Thoracic aorta (tissue), 2 donors: ENCODE measurements around the gene TAF9. TPM values are rescaled to one million over a fixed set of nuclear protein-coding genes. Genes with fewer than 3 reads are reported as not detected.
"Not testable (repeated sequence)": the region's sequence is repeated elsewhere in the genome, so short reads cannot be mapped to it uniquely, and the experiment has no call there.

Experiments
- ATAC-seq: fragments of 150-250 bp; one replicate; pipeline ENCODE4 v1.8.0; 2017; ENCODE audit warnings: low read depth; ENCODE audit not compliant: insufficient number of reproducible peaks, low FRiP score
- DNase-seq: peaks from one replicate; pipeline ENCODE4 v3.0.0-alpha.2; 2020; ENCODE audit warnings: low spot score
- H3K27ac ChIP-seq, 2 donors: fragments of 200-600 bp; sonication (generic); 1 replicate in 1 of 2; 2 replicates in 1 of 2; pipeline ENCODE4 v1.5.1; 2016; ENCODE audit warnings: mild to moderate bottlenecking in 2 of 2, moderate library complexity in 2 of 2
- H3K27me3 ChIP-seq: fragments of 200-600 bp; sonication (generic); replicated peaks from 2 replicates; pipeline ENCODE4 v1.6.0; 2016; ENCODE audit warnings: mild to moderate bottlenecking; ENCODE audit not compliant: insufficient read depth
- H3K36me3 ChIP-seq: fragments of 200-600 bp; sonication (generic); one replicate; pipeline ENCODE4 v1.5.1; 2016
- H3K4me1 ChIP-seq, 2 donors: fragments of 200-600 bp; sonication (generic); 1 replicate in 1 of 2; 2 replicates in 1 of 2; pipeline versions ENCODE4 v1.5.1 to v1.6.0; 2016; ENCODE audit warnings: low read depth in 2 of 2, mild to moderate bottlenecking in 1 of 2; ENCODE audit not compliant: control insufficient read depth in 1 of 2
- H3K4me3 ChIP-seq: fragments of 200-600 bp; sonication (generic); 2 replicates; pipeline ENCODE4 v1.5.1; 2016; ENCODE audit warnings: mild to moderate bottlenecking
- H3K9me3 ChIP-seq: fragments of 200-600 bp; sonication (generic); 2 replicates; pipeline ENCODE4 v1.5.1; 2016
- total RNA-seq, 2 donors: library from RNA; depleted of rRNA; stranded (reverse); fragments of >200 nt; gene quantifications; one replicate each; pipeline versions ENCODE4 v1.1.0 to v1.2.3, GENCODE V29; 2016
- TF ChIP-seq, protein P1 (sequence below): fragments of 200-600 bp; sonication (generic); IDR thresholded peaks from one replicate; pipeline ENCODE4 v1.5.1; 2019; ENCODE audit warnings: antibody characterized with exemption

The TAF9 gene
- total RNA-seq, 2 donors from 2014 or later: 7.9 to 40.8 TPM

DNA sequence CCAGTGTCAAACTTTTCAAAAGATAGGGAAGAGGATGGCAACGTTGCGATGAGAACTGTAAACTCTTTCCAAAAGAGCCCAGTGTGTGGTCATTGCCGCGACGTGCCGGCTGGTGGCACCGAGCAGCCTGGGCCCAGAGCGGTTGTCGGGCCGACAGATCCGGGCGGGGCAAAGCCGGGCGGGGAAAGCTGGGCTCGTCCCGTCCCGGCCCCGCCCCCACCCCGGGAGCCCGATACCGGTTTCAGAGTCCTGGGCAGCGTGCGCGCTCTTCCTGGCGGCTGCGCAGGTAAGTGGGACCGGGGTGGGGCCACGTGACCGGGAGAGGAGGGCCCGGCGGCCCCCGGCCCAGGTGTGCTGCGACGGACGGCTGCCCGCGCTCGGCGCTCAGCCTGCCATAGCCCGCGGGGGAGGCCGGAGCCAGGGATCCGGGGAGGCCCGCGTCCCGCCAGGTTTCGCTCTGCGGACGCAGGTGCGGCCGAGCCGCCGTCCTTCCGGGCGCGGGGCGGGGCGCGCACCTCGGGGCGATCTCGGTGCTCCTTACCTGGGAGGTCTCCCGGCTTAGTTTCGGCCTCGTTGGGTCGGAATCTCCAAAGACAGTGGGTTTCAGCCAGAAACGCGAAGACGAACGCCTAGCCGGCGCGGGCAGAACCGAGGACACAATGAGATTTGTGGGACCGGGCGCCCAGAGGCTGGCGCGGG lies 45.7 kb upstream of the TAF9 start, which contains the start of gene MARVELD2:
Gene MARVELD2 (plus strand): TSS at position 232 of the 699 bp plus-strand sequence. CDS start 4,270 bp downstream, outside the sequence.
- H3K4me3 ChIP-seq: peak within 1 kb of the TSS; percentile 81

DNA sequence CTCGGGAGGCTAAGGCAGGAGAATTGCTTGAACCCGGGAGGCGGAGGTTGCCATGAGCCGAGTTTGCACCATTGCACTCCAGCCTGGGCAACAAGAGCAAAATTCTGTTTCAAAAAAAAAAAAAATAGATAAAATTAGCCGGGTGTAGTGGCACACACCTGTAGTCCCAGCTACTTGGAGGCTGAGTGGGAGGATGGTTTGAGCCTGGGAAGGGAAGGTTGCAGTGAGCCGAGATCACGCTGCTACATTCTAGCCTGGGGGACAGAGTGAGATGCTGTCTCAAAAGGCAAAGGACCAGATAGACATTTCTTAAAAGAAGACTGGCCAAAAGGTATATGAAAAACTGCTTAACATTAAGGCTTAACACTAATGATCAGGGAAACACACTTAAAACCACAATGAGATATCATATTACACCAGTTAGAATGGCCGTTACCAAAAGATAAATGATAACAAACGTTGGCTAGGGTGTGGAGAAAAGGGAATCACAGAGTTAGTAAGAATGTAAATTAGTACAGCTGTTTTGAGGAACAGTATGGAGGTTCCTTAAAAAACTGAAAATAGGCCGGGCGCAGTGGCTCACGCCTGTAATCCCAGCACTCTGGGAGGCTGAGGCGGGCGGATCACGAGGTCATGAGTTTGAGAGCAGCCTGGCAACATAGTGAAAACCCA lies 35.5 kb upstream of the TAF9 start:
- H3K36me3 ChIP-seq: peaks cover 22% of the 10 kb centered on the region
- no peak for ATAC-seq

More for the DNA sequence above, 45.7 kb upstream of the TAF9 start, which contains the start of gene MARVELD2:
- Histone ChIP-seq H3K27ac (no peak within 1 kb of the TSS), H3K36me3 (peaks cover 6% of the 10 kb centered on the region), H3K4me1 (no peaks in the 10 kb centered on the region), H3K9me3 (no peaks in the 10 kb centered on the region), H3K27me3 (no peaks in the 10 kb centered on the region)
- peak; percentile 54 for ATAC-seq
- TF ChIP-seq, protein P1, sequence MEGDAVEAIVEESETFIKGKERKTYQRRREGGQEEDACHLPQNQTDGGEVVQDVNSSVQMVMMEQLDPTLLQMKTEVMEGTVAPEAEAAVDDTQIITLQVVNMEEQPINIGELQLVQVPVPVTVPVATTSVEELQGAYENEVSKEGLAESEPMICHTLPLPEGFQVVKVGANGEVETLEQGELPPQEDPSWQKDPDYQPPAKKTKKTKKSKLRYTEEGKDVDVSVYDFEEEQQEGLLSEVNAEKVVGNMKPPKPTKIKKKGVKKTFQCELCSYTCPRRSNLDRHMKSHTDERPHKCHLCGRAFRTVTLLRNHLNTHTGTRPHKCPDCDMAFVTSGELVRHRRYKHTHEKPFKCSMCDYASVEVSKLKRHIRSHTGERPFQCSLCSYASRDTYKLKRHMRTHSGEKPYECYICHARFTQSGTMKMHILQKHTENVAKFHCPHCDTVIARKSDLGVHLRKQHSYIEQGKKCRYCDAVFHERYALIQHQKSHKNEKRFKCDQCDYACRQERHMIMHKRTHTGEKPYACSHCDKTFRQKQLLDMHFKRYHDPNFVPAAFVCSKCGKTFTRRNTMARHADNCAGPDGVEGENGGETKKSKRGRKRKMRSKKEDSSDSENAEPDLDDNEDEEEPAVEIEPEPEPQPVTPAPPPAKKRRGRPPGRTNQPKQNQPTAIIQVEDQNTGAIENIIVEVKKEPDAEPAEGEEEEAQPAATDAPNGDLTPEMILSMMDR: no peak
- DNase-seq: no peak

DNA sequence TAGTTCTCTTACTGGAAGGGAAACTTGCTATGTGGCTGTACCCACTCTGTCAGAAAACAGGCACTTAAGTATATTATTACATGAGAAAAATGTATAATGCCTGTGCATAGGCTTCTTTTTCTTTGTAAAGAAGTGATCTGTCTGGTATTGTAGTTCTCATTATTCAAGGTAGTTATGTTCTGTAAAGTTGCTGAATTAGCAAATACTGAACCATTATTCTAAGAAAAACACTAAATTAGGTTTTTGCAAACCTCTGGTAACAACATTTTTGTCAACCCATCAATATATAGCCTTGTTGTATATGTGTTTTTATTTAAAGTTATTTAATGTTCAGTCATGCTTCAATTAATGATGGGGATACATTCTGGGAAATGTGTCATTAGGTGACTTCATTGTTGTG lies 9.1 kb upstream of the TAF9 start:
- Histone ChIP-seq H3K9me3 (no peaks in the 10 kb centered on the region), H3K27me3 (no peaks in the 10 kb centered on the region), H3K4me1 (no peaks in the 10 kb centered on the region), H3K4me3 (no peak overlapping the region), H3K36me3 (peaks cover 10% of the 10 kb centered on the region), H3K27ac (no peak overlapping the region)
- DNase-seq: no peak
- TF ChIP-seq, protein P1: no peak
- no peak for ATAC-seq

More for the DNA sequence above, 35.5 kb upstream of the TAF9 start:
- no peak for DNase-seq
- TF ChIP-seq, protein P1: no peak
- H3K4me1 ChIP-seq: no peaks in the 10 kb centered on the region
- no peaks in the 10 kb centered on the region for H3K27me3 ChIP-seq
- no peaks in the 10 kb centered on the region for H3K9me3 ChIP-seq
- H3K27ac ChIP-seq: no peak overlapping the region
- no peak overlapping the region for H3K4me3 ChIP-seq

DNA sequence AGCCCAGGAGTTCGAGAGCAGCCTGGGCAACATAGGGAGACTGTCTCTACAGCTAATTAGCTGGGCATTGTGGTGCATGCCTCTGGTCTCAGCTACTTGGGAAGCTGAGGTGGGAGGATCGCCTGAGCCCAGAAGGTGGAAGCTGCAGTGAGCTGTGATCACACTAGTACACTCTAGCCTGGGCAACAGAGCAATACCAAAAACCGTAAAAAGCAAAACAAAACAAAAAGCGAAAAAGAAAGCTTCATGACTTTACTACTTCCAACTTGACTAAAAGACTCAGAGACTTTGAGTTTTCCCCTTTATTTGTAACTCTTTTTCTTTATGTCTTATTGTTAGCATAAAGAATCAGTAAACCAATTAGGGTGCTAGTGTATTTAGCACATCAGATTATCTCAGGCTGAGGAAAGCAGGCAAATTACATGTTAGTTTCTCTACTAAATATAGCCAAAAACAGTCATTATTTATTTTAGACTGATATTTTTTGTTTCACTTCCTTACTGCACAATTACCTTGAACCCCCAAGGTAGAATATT lies 5.7 kb upstream of the TAF9 start:
- ATAC-seq: no peak
- Histone ChIP-seq H3K4me1 (peaks cover 8 to 12% of the 10 kb centered on the region in 2 donors), H3K9me3 (no peaks in the 10 kb centered on the region), H3K27me3 (no peaks in the 10 kb centered on the region), H3K27ac (no peak overlapping the region), H3K4me3 (no peak overlapping the region), H3K36me3 (no peaks in the 10 kb centered on the region)
- DNase-seq: no peak
- TF ChIP-seq, protein P1: no peak

DNA sequence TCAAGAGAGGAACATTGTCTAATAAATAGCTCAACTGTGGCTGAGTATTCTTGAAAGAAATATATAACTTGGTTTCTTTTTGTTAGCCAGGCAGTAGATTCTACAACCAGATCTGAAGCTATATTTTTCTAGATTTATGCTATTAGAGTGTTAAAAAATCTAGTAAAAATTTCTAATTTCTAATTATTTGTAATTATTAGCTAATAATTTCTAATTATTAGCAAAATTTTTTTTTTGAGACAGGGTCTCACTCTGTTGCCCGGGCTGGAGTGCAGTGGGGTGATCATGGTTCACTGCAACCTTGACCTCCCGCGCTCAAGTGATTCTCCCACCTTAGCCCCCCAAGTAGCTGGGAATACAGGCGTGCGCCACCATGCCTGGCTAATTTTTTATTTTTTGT lies 3.1 kb upstream of the TAF9 start:
- DNase-seq (no peak), ATAC-seq (no peak)
- Histone ChIP-seq H3K9me3 (no peaks in the 10 kb centered on the region), H3K27ac (no peak overlapping the region), H3K36me3 (no peaks in the 10 kb centered on the region), H3K27me3 (no peaks in the 10 kb centered on the region), H3K4me1 (peaks cover 19 to 24% of the 10 kb centered on the region in 2 donors), H3K4me3 (no peak overlapping the region)
- TF ChIP-seq, protein P1: no peak

DNA sequence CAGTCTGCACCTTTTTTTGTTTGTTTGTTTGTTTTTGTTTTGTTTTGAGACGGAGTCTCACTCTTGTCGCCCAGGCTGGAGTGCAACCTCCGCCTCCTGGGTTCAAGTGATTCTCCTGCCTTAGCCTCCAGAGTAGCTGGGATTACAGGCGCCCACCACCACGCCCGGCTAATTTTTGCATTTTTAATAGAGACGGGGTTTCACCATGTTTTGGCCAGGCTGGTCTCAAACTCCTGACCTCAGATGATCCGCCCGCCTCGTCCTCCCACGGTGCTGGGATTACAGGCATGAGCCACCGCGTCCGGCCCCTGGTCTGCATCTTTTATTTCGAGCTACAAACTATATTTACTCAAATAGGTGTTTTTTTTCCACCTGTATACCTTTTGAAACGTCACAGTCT lies 1.0 kb upstream of the TAF9 start:
- peaks cover 19 to 24% of the 10 kb centered on the region in 2 donors for H3K4me1 ChIP-seq
- not testable (repeated sequence) for DNase-seq

More for the DNA sequence above, 1.0 kb upstream of the TAF9 start:
- peak overlapping the region; percentile 94 for H3K4me3 ChIP-seq
- H3K27ac ChIP-seq: peak overlapping the region; percentile 18 to 98
- ATAC-seq, H3K36me3 ChIP-seq, H3K9me3 ChIP-seq, H3K27me3 ChIP-seq: not testable (repeated sequence)
